SK-MEL-5 (cell line): ENCODE measurements around the gene MBOAT1. TPM values are rescaled to one million over a fixed set of nuclear protein-coding genes. Genes with fewer than 3 reads are reported as not detected.
"Not testable (repeated sequence)": the region's sequence is repeated elsewhere in the genome, so short reads cannot be mapped to it uniquely, and the experiment has no call there.

ENCODE experiments used
- DNase-seq: peaks from one replicate; pipeline ENCODE4 v3.0.0-alpha.2; 2016; ENCODE audit warnings: low read depth, low spot score
- in situ Hi-C: cut with HindIII; loops from 2 replicates; pipeline ENCODE4 v1.10.0; 2016; ENCODE audit warnings: low sequenced_read_pairs, high pct_unique_total_duplicates, low pct_unique_long_range_greater_than_20kb
- total RNA-seq: library from RNA; depleted of rRNA; stranded (reverse); fragments of >200 nt; shearing (Covaris generic); gene quantifications from 2 replicates; pipeline ENCODE4 v1.2.3, GENCODE V29; 2014

The MBOAT1 gene
- total RNA-seq, 1 experiment from 2014 or later = 27.8 TPM

DNA sequence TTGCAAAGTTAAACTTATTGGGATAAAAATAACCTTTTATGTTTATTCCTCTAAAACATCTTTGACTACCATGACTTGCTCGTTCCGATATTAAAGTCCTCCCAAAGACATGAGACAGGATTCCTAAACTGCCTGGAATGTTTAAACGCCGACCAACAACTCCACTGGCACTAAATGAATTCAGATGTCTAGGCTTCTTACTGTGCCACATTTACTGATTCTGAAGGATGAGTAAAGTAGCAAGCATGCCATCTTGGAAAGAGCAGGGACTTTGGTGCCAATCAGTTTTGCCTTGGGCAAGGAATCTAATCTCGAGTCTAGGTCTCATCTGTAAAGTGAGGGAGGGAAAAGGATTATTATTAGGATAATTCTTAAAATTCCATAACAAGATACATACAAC is 25.3 kb downstream of the MBOAT1 start:
- no peak for DNase-seq
- in situ Hi-C loops = no loop called here

DNA sequence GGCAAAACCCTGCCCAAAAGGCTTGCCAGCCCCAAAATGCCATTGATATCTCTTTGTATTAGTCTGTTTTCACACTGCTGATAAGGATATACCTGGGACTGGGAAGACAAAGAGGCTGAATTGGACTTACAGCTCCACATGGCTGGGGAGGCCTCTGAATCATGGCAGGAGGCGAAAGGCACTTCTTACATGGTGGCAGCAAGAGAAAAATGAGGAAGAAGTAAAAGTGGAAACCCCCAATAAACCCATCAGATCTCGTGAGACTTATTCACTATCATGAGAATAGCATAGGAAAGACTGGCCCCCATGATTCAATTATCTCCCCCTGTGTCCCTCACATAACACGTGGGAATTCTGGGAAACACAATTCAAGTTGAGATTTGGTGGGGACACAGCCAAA is 28.6 kb downstream of the MBOAT1 start:
- DNase-seq = no peak
- in situ Hi-C loops = no loop called here

- in situ Hi-C loops = no loop called here
- DNase-seq = no peak
These were observed 29.2 kb downstream of the MBOAT1 start for GRCh38 chr6:20182926-20183521.

GRCh38 chr6:20182069-20182468 is 30.2 kb downstream of the MBOAT1 start:
- in situ Hi-C loops = no loop called here
- DNase-seq = no peak

GRCh38 chr6:20180935-20181334 is 31.3 kb downstream of the MBOAT1 start:
- no peak for DNase-seq
- in situ Hi-C loops = no loop called here

DNA sequence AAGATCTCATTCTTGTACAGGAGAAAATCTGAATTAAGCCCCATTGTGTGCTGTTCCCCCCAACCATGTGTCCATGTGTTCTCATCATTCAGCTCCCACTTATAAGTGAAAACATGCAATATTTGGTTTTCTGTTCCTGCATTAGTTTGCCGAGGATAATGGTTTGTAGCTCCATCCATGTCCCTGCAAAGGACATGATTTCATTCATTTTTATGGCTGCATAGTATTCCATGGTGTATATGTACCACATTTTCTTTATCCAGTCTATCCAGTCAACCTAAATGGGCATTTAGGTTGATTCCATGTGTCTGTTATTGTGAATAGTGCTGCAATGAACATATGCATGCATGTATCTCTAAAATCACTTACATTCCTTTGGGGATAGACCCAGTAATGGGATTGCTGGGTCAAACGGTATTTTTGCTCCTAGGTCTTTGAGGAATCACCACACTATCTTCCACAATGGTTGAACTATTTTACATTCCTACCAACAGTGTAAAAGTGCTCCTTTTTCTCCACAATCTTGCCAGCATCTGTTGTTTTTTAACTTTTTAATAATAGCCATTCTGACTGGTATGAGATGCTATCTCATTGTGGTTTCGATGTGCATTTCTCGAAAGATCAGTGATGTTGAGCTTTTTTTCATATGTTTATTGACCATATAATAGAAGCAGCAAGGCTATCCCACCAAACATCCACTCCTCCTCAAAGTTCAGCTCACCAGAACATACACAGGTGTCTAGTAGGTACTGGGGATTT is 32.8 kb downstream of the MBOAT1 start:
- in situ Hi-C loops, DNase-seq: not testable (repeated sequence)

GRCh38 chr6:20178327-20178726 is 33.9 kb downstream of the MBOAT1 start:
- in situ Hi-C loops = no loop called here

GRCh38 chr6:20175810-20176410 is 36.4 kb downstream of the MBOAT1 start:
- in situ Hi-C loops = no loop called here
- DNase-seq = no peak

More at GRCh38 chr6:20178327-20178726, 33.9 kb downstream of the MBOAT1 start:
- DNase-seq = no peak

DNA sequence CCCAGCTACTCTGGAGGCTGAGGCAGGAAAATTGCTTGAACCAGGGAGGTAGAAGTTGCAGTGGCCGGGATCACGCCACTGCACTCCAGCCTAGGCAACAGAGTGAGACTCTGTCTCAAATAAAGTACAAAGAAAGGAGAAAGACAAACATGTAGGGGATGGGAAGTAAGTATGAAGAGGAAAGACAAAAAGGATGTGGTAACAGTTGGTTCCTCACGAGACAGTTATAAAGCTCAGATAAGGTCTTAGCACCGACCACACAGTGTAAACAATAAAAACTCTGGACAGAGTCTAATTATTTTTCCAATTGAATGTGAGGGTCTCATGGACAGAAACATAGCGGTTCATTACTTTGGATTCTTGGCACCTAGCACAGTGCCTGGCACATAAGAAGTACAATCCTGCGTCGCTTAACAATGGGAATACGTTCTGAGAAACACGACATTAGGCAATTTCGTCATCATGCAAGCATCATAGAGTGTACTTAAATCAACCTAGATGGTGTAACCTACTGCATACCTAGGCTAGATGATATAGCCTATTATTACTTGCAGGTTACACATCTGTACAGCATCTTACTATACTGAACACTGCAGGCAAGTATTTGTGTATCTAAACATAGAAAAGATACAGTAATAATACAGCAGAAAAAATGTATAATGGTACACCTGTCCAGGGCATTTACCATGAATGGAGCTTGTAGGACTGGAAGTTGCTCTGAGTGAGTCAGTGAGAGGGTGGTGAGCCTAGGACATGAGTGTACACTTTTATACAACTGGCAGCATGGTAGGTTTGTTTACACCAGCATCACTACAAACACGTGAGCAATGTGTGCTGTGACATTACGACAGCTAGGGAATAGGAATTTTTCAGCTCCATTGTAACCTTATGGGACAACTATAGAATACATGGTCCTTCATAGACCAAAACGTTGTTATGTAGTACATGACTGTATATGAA is 38.2 kb downstream of the MBOAT1 start:
- in situ Hi-C loops = no loop called here
- DNase-seq = no peak

GRCh38 chr6:20172842-20173456 is 39.3 kb downstream of the MBOAT1 start:
- in situ Hi-C loops = no loop called here
- DNase-seq = peak; percentile 90

GRCh38 chr6:20170455-20171148 is 41.7 kb downstream of the MBOAT1 start:
- in situ Hi-C loops = no loop called here
- no peak for DNase-seq

DNA sequence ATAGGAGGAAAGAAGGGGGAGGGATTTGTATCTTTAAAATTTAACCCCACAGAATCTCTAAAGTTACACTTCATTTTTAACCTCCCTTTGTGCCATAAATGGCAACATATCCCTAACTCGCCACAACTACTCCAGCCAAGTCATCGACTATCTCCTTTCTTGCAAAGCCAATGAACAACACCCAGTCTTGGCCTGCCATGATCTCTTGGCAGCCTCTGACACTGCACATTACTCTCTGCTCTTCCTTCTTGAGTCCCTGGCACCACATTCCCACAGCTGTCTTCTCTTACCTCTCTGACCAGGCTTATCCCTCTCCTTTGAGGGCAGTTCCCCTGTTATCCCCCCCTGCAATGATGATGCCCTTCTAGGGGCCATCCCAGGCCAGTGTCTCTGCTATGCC is 42.5 kb downstream of the MBOAT1 start:
- DNase-seq = no peak
- in situ Hi-C loops = no loop called here

DNA sequence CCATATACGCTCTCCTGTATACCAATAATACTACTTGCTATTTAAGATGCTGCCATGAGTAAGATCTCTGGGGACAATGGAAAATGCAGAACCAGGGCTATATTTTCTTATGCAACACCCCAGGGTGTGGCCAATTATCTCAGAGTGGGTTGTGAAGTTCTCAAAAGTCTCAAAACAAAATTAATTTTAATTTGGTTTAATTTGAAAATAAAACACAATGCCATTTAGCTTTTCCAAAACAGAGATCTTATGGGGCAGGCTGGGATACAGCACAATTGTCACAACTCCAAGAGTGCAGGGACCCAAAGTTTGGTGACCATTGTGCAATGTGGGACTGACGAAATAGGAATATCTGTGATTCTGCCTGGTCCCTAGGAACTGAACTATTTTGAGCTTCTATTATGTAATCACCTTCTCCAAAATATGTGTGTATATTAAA is 43.1 kb downstream of the MBOAT1 start:
- no peak for DNase-seq
- in situ Hi-C loops = no loop called here

- in situ Hi-C loops = no loop called here
- DNase-seq = no peak
These were observed 43.6 kb downstream of the MBOAT1 start for GRCh38 chr6:20168690-20169089.

DNA sequence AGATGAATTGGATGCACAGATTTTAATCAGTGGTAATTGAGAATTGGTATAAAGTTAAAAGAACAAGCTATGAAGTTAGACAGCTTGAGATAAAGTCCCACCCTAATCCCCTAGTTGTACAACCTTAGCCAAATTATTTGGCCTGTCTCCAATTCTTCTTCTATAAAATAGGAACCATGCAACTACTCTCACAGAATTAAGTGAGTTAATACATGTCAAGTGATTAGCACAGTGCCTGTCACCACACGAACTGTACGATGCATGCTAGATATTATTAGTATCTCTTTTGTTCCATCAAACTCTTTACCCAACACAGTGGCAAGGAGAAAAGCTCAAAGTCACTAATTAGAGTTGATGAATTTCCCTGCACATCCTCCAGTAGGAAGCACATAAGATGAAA is 44.7 kb downstream of the MBOAT1 start:
- in situ Hi-C loops = no loop called here

GRCh38 chr6:20166210-20166609 is 46.1 kb downstream of the MBOAT1 start:
- in situ Hi-C loops = no loop called here
- no peak for DNase-seq

More for the DNA sequence above, 44.7 kb downstream of the MBOAT1 start:
- DNase-seq = no peak

DNA sequence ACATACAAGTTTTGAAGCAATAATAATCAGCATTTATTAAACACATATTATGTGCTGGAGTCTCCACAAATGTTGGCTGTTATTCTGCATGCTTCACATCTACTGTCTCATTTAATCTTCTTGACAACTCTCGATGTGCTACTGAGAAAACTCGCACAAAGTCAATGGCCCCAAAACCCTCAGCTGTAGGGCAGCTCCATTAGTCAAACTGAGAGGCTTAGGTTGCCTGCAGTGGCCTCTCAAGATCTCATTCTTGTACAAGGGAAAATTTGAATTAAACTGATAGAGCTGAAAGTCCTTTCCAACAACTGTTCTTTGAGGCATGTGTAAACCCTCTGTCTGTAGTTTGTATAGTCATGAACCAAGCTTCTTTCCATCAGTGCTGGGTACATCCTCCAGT is 49.8 kb downstream of the MBOAT1 start:
- in situ Hi-C loops = no loop called here
- no peak for DNase-seq
